HL-60/S4 treated with phorbol 12-myristate 13-acetate at 8.2 ng/mL for 4 days and 3 days (cell line): ENCODE measurements around the gene CDCP1.
"Not testable (repeated sequence)": the region's sequence is repeated elsewhere in the genome, so short reads cannot be mapped to it uniquely, and the experiment has no call there.

Source experiments
- in situ Hi-C: fragments of 300-500 bp; cut with MboI; formaldehyde crosslinking; loops from 2 replicates; pipeline ENCODE4 v1.15.0; 2022; ENCODE audit warnings: low sequenced_read_pairs

The CDCP1 gene

GRCh38 chr3:45060165-45060892 is 85.8 kb downstream of the CDCP1 start:
- in situ Hi-C loops, result no loop called here

GRCh38 chr3:45059132-45059531 is 87.0 kb downstream of the CDCP1 start:
- in situ Hi-C loops, result no loop called here

GRCh38 chr3:45057557-45057956 is 88.6 kb downstream of the CDCP1 start:
- in situ Hi-C loops, result no loop called here

GRCh38 chr3:45056608-45057301 is 89.4 kb downstream of the CDCP1 start:
- in situ Hi-C loops, result no loop called here

GRCh38 chr3:45055411-45056143 is 90.6 kb downstream of the CDCP1 start:
- in situ Hi-C loops, result no loop called here

GRCh38 chr3:45055032-45055410 is 91.2 kb downstream of the CDCP1 start:
- in situ Hi-C loops, result no loop called here

- in situ Hi-C loops, result no loop called here
These were observed 91.9 kb downstream of the CDCP1 start for GRCh38 chr3:45054196-45054857.

- in situ Hi-C loops, result not testable (repeated sequence)
These were observed 92.4 kb downstream of the CDCP1 start for GRCh38 chr3:45053805-45054195.

- in situ Hi-C loops, result no loop called here
These were observed 94.5 kb downstream of the CDCP1 start for GRCh38 chr3:45051685-45052084.

- in situ Hi-C loops, result loop anchor here (25.0 kb wide), 2 partner anchors 162 to 612 kb away; no protein-coding TSS in a partner anchor
These were observed 96.4 kb downstream of the CDCP1 start for GRCh38 chr3:45049807-45050206.

- in situ Hi-C loops, result loop anchor here (25.0 kb wide), 2 partner anchors 164 to 614 kb away; no protein-coding TSS in a partner anchor
These were observed 97.9 kb downstream of the CDCP1 start for GRCh38 chr3:45048244-45048643.

GRCh38 chr3:45043728-45044299 is 102.4 kb downstream of the CDCP1 start:
- in situ Hi-C loops, result loop anchor here (25.0 kb wide), 2 partner anchors 168 to 618 kb away; no protein-coding TSS in a partner anchor

- in situ Hi-C loops, result loop anchor here (25.0 kb wide), 2 partner anchors 170 to 620 kb away; no protein-coding TSS in a partner anchor
These were observed 104.0 kb downstream of the CDCP1 start for GRCh38 chr3:45042162-45042561.

- in situ Hi-C loops, result loop anchor here (25.0 kb wide), 2 partner anchors 171 to 621 kb away; no protein-coding TSS in a partner anchor
These were observed 104.5 kb downstream of the CDCP1 start for GRCh38 chr3:45041666-45042065.

GRCh38 chr3:45037720-45038455 is 108.3 kb downstream of the CDCP1 start:
- in situ Hi-C loops, result loop anchor here (10.0 to 25.0 kb wide), 3 partner anchors 174 to 624 kb away; no protein-coding TSS in a partner anchor

GRCh38 chr3:45035441-45036301 is 110.5 kb downstream of the CDCP1 start:
- in situ Hi-C loops, result loop anchor here (10.0 to 25.0 kb wide), 3 partner anchors 177 to 627 kb away; no protein-coding TSS in a partner anchor

GRCh38 chr3:45034612-45035252 is 111.4 kb downstream of the CDCP1 start:
- in situ Hi-C loops, result loop anchor here (10.0 to 25.0 kb wide), 3 partner anchors 178 to 628 kb away; no protein-coding TSS in a partner anchor

GRCh38 chr3:45033791-45034190 is 112.4 kb downstream of the CDCP1 start:
- in situ Hi-C loops, result loop anchor here (10.0 to 25.0 kb wide), 3 partner anchors 179 to 629 kb away; no protein-coding TSS in a partner anchor
